Suppressor macrophage (primary cell): ENCODE measurements around the gene GAS6.
A peak's percentile ranks its signal among the peaks of the same experiment; 100 is the strongest.

Experiments
- DNase-seq, 4 experiments: peaks; one replicate each; pipeline ENCODE4 v3.0.0-alpha.2; 2020 to 2022

Gene GAS6

DNA sequence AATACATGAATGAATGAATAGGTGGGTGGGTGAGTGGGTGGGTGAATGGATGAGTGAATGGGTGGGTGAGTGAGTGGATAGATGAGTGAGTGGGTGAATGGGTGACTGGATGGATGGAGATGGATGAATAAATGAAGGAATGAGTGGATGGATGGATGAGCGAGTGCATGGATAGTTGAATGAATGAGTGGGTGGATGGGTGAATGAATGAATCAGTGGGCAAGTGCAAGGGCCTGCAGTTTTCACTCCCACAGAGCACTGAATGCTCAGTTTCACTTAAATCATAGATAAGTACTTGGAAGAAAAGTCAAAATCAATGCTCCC, 12.4 kb downstream of the GAS6 start:
- DNase-seq: no peak

GRCh38 chr13:113850722-113851479, 13.0 kb downstream of the GAS6 start:
- no peak for DNase-seq

- no peak for DNase-seq
Measured at GRCh38 chr13:113849981-113850721, 13.7 kb downstream of the GAS6 start.

- DNase-seq: no peak
Measured at GRCh38 chr13:113849546-113849945, 14.3 kb downstream of the GAS6 start.

GRCh38 chr13:113848431-113849260, 15.2 kb downstream of the GAS6 start:
- DNase-seq: no peak

DNA sequence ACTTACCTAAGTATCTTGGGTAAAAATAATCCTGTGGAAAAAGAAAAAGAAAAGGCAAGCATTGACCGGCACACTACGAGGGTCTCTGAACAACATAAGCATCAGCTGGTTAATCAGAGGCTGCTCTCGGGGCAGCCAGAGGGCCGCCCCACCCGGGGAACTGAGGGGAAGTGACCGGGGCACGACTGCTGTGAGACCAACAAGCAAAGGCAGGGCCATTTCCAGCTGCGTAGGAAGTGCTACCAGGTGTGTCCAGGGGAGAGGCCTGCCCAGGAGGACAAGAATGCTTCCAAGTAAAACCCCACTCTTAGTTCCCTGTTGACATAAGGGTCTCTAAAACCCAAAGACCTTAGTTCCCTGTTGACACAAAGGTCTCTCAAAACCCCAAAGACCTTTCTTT, 15.9 kb downstream of the GAS6 start:
- no peak for DNase-seq

DNA sequence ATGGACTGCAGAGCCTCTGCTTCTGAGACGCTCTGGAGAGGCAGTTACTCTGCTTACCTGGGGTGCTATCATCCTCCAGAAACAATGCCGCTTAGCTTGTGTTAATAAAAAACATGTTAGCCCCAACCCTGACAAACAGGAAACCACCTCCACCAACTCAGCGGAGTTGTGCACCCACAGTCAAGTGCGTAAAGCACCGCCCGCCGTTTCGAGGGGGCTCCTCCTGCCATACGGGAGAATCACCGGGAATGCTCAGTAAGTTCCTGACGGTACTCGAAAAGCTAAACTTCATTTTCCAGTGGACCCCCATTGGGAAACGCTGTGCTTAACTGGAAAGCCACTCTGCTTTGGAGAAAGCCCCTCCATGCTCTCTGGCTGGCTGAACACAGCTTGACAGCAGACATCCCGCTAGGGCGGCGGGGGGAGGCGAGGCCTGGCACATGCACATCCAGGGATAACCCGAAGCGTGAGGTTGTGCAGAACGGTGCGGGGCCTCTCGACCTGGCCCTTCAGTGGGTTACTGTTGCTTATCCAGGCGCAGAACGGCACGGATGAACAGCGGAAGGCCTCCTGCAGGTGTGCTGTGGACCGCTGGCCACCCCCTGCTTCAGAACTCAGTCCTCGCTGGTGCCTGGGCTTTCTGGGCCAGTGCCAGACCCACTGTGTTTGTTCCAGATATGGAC, 17.1 kb downstream of the GAS6 start:
- no peak for DNase-seq

GRCh38 chr13:113845723-113846635, 17.9 kb downstream of the GAS6 start:
- DNase-seq: no peak

DNA sequence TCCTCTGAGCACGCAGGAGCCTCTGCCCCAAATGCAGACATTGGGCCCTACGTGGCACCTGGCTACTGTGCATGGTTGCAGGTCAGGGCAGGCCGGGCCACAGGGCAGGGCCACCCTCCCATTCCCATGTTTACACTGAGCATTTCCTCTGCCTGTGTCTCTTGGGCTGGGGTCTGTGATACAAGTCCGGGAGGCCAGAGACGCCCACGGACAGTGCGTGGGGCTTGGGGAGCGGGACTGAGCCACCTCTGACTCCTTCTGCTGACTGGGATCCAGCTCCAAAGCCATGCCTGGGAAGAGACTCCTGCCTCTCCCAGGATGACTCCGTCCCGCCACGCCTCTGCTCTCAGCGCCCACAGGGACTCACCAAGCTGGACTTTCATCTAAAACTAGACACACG, 18.8 kb downstream of the GAS6 start:
- no peak for DNase-seq

GRCh38 chr13:113843864-113844556, 19.9 kb downstream of the GAS6 start:
- DNase-seq: peak in 3 of 4 experiments; percentile 28 to 37 (median 37)

GRCh38 chr13:113843063-113843654, 20.7 kb downstream of the GAS6 start:
- DNase-seq: no peak

- DNase-seq: no peak
Measured at GRCh38 chr13:113842336-113843062, 21.4 kb downstream of the GAS6 start.

DNA sequence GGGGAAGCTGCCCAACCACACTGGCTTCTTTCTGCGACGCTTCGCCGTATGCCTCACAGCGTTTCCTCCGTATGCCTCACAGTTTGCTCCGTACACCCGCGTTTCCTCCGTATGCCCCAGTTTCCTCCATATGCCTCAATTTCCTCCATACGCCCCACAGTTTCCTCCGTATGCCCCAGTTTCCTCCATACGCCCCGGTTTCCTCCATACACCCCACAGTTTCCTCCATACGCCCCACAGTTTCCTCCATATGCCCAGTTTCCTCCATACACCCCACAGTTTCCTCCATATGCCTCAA, 22.6 kb downstream of the GAS6 start:
- DNase-seq: no peak

GRCh38 chr13:113840541-113841352, 23.1 kb downstream of the GAS6 start:
- no peak for DNase-seq

DNA sequence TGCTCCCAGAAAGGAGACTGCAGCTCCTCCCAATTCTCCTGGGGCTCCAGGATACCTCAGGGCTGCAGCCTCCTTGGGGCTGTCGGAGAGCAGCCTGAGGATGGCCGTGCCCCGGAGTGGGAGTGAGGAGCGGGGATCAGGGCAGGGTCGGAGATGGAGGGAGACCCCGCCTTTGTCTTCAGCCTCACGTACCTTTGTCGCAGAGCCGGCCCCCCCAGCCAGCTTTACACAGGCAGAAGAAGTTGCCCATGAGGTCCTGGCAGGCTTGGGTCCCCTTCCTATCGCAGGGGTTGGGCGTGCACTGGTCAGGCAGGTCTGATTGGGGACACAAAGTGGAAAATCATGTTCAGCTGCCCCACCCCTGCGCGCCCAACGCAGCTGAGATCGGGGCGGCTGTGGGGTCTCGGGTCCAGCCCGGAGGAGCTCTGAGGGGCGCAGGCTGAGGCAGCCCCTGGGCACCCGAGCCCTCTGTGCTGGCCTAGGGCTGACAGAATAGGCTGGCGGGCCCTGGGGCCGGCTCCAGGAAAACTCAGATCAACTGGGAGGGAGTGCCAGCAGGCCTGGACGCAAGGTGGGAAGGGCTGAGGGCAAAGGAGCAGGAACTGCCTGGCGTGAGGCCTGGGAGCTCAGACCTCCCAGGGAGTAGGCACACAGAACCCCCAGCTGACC, 24.2 kb downstream of the GAS6 start:
- no peak for DNase-seq

DNA sequence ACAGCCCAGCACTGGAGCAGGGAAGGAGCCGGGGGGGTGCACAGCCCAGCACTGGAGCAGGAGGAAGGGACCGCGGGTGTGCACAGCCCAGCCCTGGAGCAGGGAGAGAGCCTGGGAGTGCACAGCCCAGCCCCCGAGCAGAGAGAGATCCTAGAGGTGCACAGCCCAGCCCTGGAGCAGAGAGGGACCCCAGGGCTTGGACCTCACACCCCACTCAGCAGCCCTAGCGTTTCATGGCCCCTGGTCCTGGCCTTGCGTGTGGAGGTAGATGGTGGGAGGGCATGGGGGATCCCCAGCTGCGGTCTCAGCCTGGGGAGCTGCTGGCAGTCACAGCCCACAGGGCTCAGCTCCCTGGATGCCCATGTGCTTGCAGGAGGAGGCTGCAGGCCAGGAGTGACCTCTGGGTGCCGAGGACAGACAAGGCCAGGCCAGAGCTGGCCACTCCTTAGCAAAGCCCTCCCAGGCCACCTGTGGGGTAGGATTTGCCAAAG, 25.1 kb downstream of the GAS6 start:
- no peak for DNase-seq

GRCh38 chr13:113837560-113838355, 26.1 kb downstream of the GAS6 start:
- DNase-seq: peak in 3 of 4 experiments; percentile 31 to 44 (median 40)
